MM.1S (cell line): Measurements from ENCODE around the gene GEMIN4.

ENCODE experiments used
- CTCF ChIP-seq: fragments of 300-600 bp; sonication (generic); IDR thresholded peaks from 2 replicates; pipeline ENCODE4 v1.5.1; 2016; ENCODE audit warnings: antibody characterized with exemption, low read length, mixed read lengths
- EZH2 ChIP-seq: fragments of 300-600 bp; sonication (generic); optimal IDR thresholded peaks from 2 replicates; pipeline ENCODE3; 2017; ENCODE audit warnings: low read depth, mild to moderate bottlenecking, antibody characterized with exemption, low read length, mixed read lengths
- EZH2phosphoT487 ChIP-seq: fragments of 300-600 bp; sonication (generic); IDR thresholded peaks from 2 replicates; pipeline ENCODE4 v1.6.1; 2018; ENCODE audit warnings: antibody characterized with exemption, low read length

- no peak for TF ChIP-seq EZH2phosphoT487
- TF ChIP-seq CTCF, result no peak
- no peak for TF ChIP-seq EZH2
These were observed 47.2 kb upstream of the GEMIN4 start for GRCh38 chr17:799261-799660.
